Natural killer cell (primary cell): Measurements from ENCODE around the gene PTPN4. TPM values are rescaled to one million over a fixed set of nuclear protein-coding genes. Genes with fewer than 3 reads are reported as not detected.

Experiments
- ATAC-seq, 3 donors: fragments of 150-1000 bp in 2 of 3; fragments of 200-7000 bp in 1 of 3; cut with Tn5 transposase; 1 replicate in 1 of 3; 2 replicates in 2 of 3; pipeline ENCODE4 v1.10.0; 2021; ENCODE audit warnings: mild to moderate bottlenecking in 2 of 3, moderate library complexity in 2 of 3
- DNase-seq, 2 donors: peaks; one replicate each; pipeline versions ENCODE4 v3.0.0 to v3.0.0-alpha.2; 2013 to 2021; ENCODE audit warnings: mixed read lengths in 1 of 2
- H3K27ac ChIP-seq: one replicate; pipeline ENCODE4 v1.5.1; 2013; ENCODE audit warnings: mild to moderate bottlenecking, low read length
- H3K27me3 ChIP-seq: one replicate; pipeline ENCODE4 v1.6.1; 2013; ENCODE audit warnings: low read length; ENCODE audit not compliant: control insufficient read depth, insufficient read depth
- H3K36me3 ChIP-seq: one replicate; pipeline ENCODE4 v1.6.1; 2013; ENCODE audit warnings: low read length; ENCODE audit not compliant: control insufficient read depth, insufficient read depth
- H3K4me1 ChIP-seq: one replicate; pipeline ENCODE4 v1.6.1; 2013; ENCODE audit warnings: low read length; ENCODE audit not compliant: control insufficient read depth, insufficient read depth
- H3K4me3 ChIP-seq: one replicate; pipeline ENCODE4 v1.5.1; 2013; ENCODE audit warnings: low read length
- H3K9me3 ChIP-seq: one replicate; pipeline ENCODE4 v1.6.1; 2013; ENCODE audit warnings: low read length; ENCODE audit not compliant: control insufficient read depth, insufficient read depth
- H3K27ac Mint-ChIP-seq, 2 donors: one replicate each; pipeline ENCODE4 v1.8.0; 2022; ENCODE audit warnings: mild to moderate bottlenecking in 2 of 2, mixed read lengths in 2 of 2, moderate library complexity in 1 of 2
- H3K27me3 Mint-ChIP-seq, 2 donors: one replicate each; pipeline ENCODE4 v1.8.0; 2022; ENCODE audit warnings: low read depth in 2 of 2, mixed read lengths in 2 of 2
- H3K36me3 Mint-ChIP-seq: one replicate; pipeline ENCODE4 v1.8.0; 2022; ENCODE audit warnings: mixed read lengths
- H3K4me1 Mint-ChIP-seq, 2 donors: one replicate each; pipeline ENCODE4 v1.8.0; 2022; ENCODE audit warnings: mixed read lengths in 2 of 2
- H3K4me3 Mint-ChIP-seq: one replicate; pipeline ENCODE4 v1.8.0; 2022; ENCODE audit warnings: mild to moderate bottlenecking, moderate library complexity, mixed read lengths
- H3K9me3 Mint-ChIP-seq, 2 donors: one replicate each; pipeline ENCODE4 v1.8.0; 2022; ENCODE audit warnings: mixed read lengths in 2 of 2
- WGBS: methylation state at CpG from one replicate; pipeline ENCODE4 v1.1.7; 2013; ENCODE audit warnings: missing lambda C conversion rate; ENCODE audit not compliant: insufficient coverage; 5-methylcytosine and 5-hydroxymethylcytosine counted together
- intact Hi-C: fragments of 100-400 bp; cut with micrococcal nuclease; formaldehyde crosslinking; loops from one replicate; pipeline ENCODE4 v1.14.2; 2022
- total RNA-seq, 4 donors: library from RNA; stranded (reverse); fragments of 120-200 nt in 1 of 4; gene quantifications; one replicate each; pipeline versions ENCODE4 v1.2.3 to v1.2.4, GENCODE V29; 2013 to 2022
- TF ChIP-seq, protein P1 (sequence below): fragments of 200-600 bp; IDR thresholded peaks from one replicate; pipeline ENCODE4 v1.8.0; 2022; ENCODE audit warnings: antibody characterized with exemption

The PTPN4 gene
- total RNA-seq, 3 donors from 2014 or later (not counting 1 experiment from before 2014, with no cell fraction given): 265 to 347 (median 283) TPM

- Mint-ChIP-seq H3K4me3 (no peak overlapping the region), H3K36me3 (no peaks in the 10 kb centered on the region), H3K9me3 (no peaks in the 10 kb centered on the region), H3K27me3 (no peaks in the 10 kb centered on the region), H3K27ac (peak overlapping the region; percentile 47 to 86), H3K4me1 (peaks cover 45 to 58% of the 10 kb centered on the region in 2 donors)
- TF ChIP-seq, protein P1, sequence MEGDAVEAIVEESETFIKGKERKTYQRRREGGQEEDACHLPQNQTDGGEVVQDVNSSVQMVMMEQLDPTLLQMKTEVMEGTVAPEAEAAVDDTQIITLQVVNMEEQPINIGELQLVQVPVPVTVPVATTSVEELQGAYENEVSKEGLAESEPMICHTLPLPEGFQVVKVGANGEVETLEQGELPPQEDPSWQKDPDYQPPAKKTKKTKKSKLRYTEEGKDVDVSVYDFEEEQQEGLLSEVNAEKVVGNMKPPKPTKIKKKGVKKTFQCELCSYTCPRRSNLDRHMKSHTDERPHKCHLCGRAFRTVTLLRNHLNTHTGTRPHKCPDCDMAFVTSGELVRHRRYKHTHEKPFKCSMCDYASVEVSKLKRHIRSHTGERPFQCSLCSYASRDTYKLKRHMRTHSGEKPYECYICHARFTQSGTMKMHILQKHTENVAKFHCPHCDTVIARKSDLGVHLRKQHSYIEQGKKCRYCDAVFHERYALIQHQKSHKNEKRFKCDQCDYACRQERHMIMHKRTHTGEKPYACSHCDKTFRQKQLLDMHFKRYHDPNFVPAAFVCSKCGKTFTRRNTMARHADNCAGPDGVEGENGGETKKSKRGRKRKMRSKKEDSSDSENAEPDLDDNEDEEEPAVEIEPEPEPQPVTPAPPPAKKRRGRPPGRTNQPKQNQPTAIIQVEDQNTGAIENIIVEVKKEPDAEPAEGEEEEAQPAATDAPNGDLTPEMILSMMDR: peak; percentile 55
- Histone ChIP-seq H3K27ac (no peak overlapping the region), H3K27me3 (no peaks in the 10 kb centered on the region), H3K4me1 (peaks cover 5% of the 10 kb centered on the region), H3K4me3 (no peak overlapping the region), H3K9me3 (no peaks in the 10 kb centered on the region), H3K36me3 (no peaks in the 10 kb centered on the region)
- DNase-seq: peak in 1 of 2 donors; percentile 66
- 64% methylated on average over 5 of the region's 7 CpGs for WGBS
- peak; percentile 43 to 66 (median 47) for ATAC-seq
- intact Hi-C loops: loop anchor here (5.0 kb wide), 1 partner anchor 118 kb away; no protein-coding TSS in a partner anchor
These were observed 64.1 kb downstream of the PTPN4 start for GRCh38 chr2:119823734-119824334.

DNA sequence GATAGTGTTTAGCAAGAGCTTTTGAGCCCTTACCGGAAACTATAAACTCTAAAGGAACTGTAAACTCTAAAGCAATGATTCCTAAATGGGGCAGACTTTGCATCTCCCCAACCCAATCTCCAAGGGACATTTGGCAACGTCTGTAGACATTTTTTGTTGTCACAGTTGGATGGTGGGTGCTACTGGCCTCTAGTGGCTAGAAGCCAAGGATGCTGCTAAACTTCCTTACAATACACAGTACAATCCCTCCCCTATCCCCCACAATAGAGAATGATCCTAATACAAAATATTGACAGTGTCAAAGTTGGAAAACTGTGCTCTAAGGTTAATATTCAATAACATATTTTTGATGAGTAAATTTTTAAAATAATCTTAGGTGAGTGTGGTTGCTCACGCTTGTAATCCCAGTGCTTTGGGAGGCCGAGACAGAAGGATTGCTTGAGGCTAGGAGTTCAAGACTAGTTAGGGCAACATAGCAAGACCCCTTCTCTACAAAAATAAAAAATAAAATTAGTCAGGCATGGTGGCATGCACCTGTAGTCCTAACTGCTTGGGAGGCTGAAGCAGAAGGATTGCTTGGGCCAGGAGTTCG, 66.7 kb downstream of the PTPN4 start:
- Histone ChIP-seq H3K4me3 (no peak overlapping the region), H3K27me3 (no peaks in the 10 kb centered on the region), H3K4me1 (no peaks in the 10 kb centered on the region), H3K27ac (no peak overlapping the region), H3K36me3 (no peaks in the 10 kb centered on the region), H3K9me3 (peaks cover 10% of the 10 kb centered on the region)
- H3K27me3 Mint-ChIP-seq: no peaks in the 10 kb centered on the region
- H3K36me3 Mint-ChIP-seq: peaks cover 8% of the 10 kb centered on the region
- no peak overlapping the region for H3K4me3 Mint-ChIP-seq
- H3K9me3 Mint-ChIP-seq: peaks cover 0 to 2% of the 10 kb centered on the region in 2 donors
- no peak overlapping the region for H3K27ac Mint-ChIP-seq
- DNase-seq: peak in 1 of 2 donors; percentile 72
- TF ChIP-seq, protein P1: peak; percentile 74
- peaks cover 37 to 59% of the 10 kb centered on the region in 2 donors for H3K4me1 Mint-ChIP-seq
- intact Hi-C loops: loop anchor here (1.0 kb wide), 2 partner anchors 73 to 123 kb away; no protein-coding TSS in a partner anchor
- WGBS: 100% methylated on average over 2 of the region's 5 CpGs
- ATAC-seq: peak; percentile 70 to 84 (median 76)

DNA sequence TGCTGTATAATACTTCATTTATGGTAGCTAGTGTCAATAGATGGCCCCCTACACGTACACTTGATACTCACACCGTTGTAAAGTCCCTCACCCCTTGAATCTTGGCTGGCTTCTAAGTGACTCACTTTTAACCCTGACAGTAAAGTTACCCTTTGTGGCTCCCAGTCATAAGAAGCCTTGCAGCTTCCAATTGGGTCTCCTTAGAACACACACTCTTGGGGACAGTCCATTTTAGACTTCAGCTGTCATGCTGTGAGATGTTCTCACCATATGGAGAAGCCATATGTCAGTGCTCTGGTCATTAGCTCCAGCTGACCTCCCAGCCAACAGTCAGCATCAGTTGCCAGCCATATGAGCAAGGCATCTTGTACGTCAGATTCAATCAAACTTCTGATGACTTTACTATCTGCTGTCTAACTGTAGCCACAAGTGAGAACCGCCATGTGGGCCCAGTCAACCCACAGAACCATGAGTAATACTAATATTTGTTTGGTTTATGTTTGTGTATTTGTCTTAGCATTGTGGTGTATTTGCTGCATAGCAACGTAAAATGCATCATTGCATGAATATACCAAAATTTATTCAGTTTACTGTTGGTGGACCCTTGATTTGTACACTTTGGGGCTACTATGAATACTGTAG, 68.3 kb downstream of the PTPN4 start:
- Mint-ChIP-seq H3K36me3 (peaks cover 8% of the 10 kb centered on the region), H3K4me3 (no peak overlapping the region), H3K9me3 (peaks cover 0 to 2% of the 10 kb centered on the region in 2 donors), H3K27ac (peak overlapping the region; percentile 32 to 84), H3K4me1 (peaks cover 36 to 53% of the 10 kb centered on the region in 2 donors), H3K27me3 (no peaks in the 10 kb centered on the region)
- Histone ChIP-seq H3K9me3 (peaks cover 10% of the 10 kb centered on the region), H3K4me3 (no peak overlapping the region), H3K27me3 (no peaks in the 10 kb centered on the region), H3K27ac (no peak overlapping the region), H3K4me1 (no peaks in the 10 kb centered on the region), H3K36me3 (no peaks in the 10 kb centered on the region)
- ATAC-seq: peak in 2 of 3 donors; percentile 57
- TF ChIP-seq, protein P1: no peak
- intact Hi-C loops: no loop called here
- WGBS: 64% methylated on average over 4 of the region's 5 CpGs
- DNase-seq: peak in 1 of 2 donors; percentile 14
